ENCODE measurements around the gene KRTAP5-6.
A peak's percentile ranks its signal among the peaks of the same experiment; 100 is the strongest.
"Not testable (repeated sequence)": the region's sequence is repeated elsewhere in the genome, so short reads cannot be mapped to it uniquely, and the experiment has no call there.

The KRTAP5-6 gene

GRCh38 chr11:1683904-1684572 is 13.0 kb upstream of the KRTAP5-6 start:
- DNase-seq (ENCODE audit: low read depth), result not testable (repeated sequence)

- not testable (repeated sequence) for DNase-seq (ENCODE audit: low read depth)
These were observed 11.8 kb upstream of the KRTAP5-6 start for GRCh38 chr11:1684886-1685874.

- DNase-seq (ENCODE audit: low read depth), result not testable (repeated sequence)
These were observed 10.8 kb upstream of the KRTAP5-6 start for GRCh38 chr11:1686220-1686619.

GRCh38 chr11:1688336-1688947 is 8.6 kb upstream of the KRTAP5-6 start:
- DNase-seq (ENCODE audit: low read depth), result not testable (repeated sequence)

GRCh38 chr11:1689250-1690166 is 7.5 kb upstream of the KRTAP5-6 start:
- DNase-seq (ENCODE audit: low read depth), result not testable (repeated sequence)

- no peak for DNase-seq (ENCODE audit: low read depth)
These were observed 6.6 kb upstream of the KRTAP5-6 start for GRCh38 chr11:1690167-1691025.

- no peak for DNase-seq (ENCODE audit: low read depth)
These were observed 5.7 kb upstream of the KRTAP5-6 start for GRCh38 chr11:1691026-1691877.

GRCh38 chr11:1691878-1692707 is 4.9 kb upstream of the KRTAP5-6 start:
- DNase-seq (ENCODE audit: low read depth), result no peak

GRCh38 chr11:1692708-1693326 is 4.2 kb upstream of the KRTAP5-6 start:
- no peak for DNase-seq (ENCODE audit: low read depth)

- DNase-seq (ENCODE audit: low read depth), result peak; percentile 61
These were observed 3.5 kb upstream of the KRTAP5-6 start for GRCh38 chr11:1693327-1694063.

GRCh38 chr11:1694064-1694845 is 2.7 kb upstream of the KRTAP5-6 start:
- peak; percentile 68 for DNase-seq (ENCODE audit: low read depth)

- DNase-seq (ENCODE audit: low read depth), result no peak
These were observed 2.0 kb upstream of the KRTAP5-6 start for GRCh38 chr11:1694846-1695547.

GRCh38 chr11:1695548-1696108 is 1.4 kb upstream of the KRTAP5-6 start:
- no peak for DNase-seq (ENCODE audit: low read depth)

- DNase-seq (ENCODE audit: low read depth), result no peak
These were observed 2.8 kb downstream of the KRTAP5-6 start for GRCh38 chr11:1699771-1700170.

GRCh38 chr11:1701091-1701807 is 4.3 kb downstream of the KRTAP5-6 start:
- no peak for DNase-seq (ENCODE audit: low read depth)
